A549 (cell line): ENCODE data around the gene GLIS1.

Experiments used
- CHD2 ChIP-seq: fragments of 150-350 bp; IDR thresholded peaks from 2 replicates; pipeline ENCODE4 v1.6.1; 2014; ENCODE audit warnings: low read length; ENCODE audit not compliant: partially characterized antibody
- HOXB5 ChIP-seq: fragments of 250-450 bp; sonication (Bioruptor Pico); IDR thresholded peaks from 2 replicates; pipeline ENCODE4 v1.5.0; 2020; ENCODE audit warnings: mild to moderate bottlenecking, moderate library complexity
- MYC ChIP-seq: IDR thresholded peaks from 2 replicates; pipeline ENCODE4 v1.6.1; 2012; ENCODE audit warnings: mild to moderate bottlenecking, inconsistent platforms, low read length, improper control_type of control experiment, borderline replicate concordance
- PBX3 ChIP-seq: IDR thresholded peaks from 2 replicates; pipeline ENCODE4 v1.6.1; 2012
- POLR2A ChIP-seq: IDR thresholded peaks from 2 replicates; pipeline ENCODE4 v1.6.1; 2012; ENCODE audit warnings: mild to moderate bottlenecking, low read length
- TF ChIP-seq, protein P1 (sequence below): fragments of >200 bp; sonication (Bioruptor Twin); formaldehyde crosslinking; IDR thresholded peaks from 3 replicates; pipeline ENCODE4 v1.5.1; 2016

DNA sequence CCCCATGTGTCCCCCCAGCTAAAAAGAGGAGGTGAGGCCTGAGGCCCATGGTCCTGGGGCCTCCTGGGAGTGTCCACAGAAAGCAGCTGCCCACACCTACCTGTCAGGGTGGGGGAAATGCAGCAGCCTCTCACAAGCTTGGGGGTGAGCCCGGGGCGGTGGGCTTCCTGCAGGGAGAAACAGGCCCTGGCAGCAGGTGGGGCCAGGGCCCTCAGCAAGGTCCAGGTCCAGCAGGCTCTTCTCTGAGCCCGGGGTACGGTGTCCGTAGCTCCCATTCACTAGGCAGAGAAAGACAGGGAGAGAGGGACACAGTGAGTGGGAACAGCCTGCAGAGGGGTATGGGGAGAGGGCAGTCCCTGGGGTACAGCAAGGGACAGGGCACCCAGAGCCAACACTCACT, 139.0 kb downstream of the GLIS1 start:
- TF ChIP-seq PBX3 (no peak), HOXB5 (CRISPR knock-in tag) (no peak), POLR2A (no peak), CHD2 (no peak), MYC (no peak)
- TF ChIP-seq, protein P1, sequence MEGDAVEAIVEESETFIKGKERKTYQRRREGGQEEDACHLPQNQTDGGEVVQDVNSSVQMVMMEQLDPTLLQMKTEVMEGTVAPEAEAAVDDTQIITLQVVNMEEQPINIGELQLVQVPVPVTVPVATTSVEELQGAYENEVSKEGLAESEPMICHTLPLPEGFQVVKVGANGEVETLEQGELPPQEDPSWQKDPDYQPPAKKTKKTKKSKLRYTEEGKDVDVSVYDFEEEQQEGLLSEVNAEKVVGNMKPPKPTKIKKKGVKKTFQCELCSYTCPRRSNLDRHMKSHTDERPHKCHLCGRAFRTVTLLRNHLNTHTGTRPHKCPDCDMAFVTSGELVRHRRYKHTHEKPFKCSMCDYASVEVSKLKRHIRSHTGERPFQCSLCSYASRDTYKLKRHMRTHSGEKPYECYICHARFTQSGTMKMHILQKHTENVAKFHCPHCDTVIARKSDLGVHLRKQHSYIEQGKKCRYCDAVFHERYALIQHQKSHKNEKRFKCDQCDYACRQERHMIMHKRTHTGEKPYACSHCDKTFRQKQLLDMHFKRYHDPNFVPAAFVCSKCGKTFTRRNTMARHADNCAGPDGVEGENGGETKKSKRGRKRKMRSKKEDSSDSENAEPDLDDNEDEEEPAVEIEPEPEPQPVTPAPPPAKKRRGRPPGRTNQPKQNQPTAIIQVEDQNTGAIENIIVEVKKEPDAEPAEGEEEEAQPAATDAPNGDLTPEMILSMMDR: no peak
